GM23248 (cell line): ENCODE results near the gene PARD6B. TPM values are rescaled to one million over a fixed set of nuclear protein-coding genes. Genes with fewer than 3 reads are reported as not detected.

ENCODE experiments used
- DNase-seq: peaks from one replicate; pipeline ENCODE4 v3.0.0-alpha.2; 2015
- H2AFZ ChIP-seq: fragments of 200-600 bp; sonication (generic); 2 replicates; pipeline ENCODE4 v1.6.1; 2016; ENCODE audit warnings: antibody characterized with exemption
- H3F3A ChIP-seq: fragments of 200-600 bp; sonication (generic); 2 replicates; pipeline ENCODE4 v1.6.1; 2016; ENCODE audit warnings: mild to moderate bottlenecking, antibody characterized with exemption, mixed run types; ENCODE audit not compliant: insufficient read depth
- H3K27ac ChIP-seq: fragments of 200-600 bp; sonication (generic); 2 replicates; pipeline ENCODE4 v1.5.1; 2016; ENCODE audit warnings: mild to moderate bottlenecking
- H3K27me3 ChIP-seq: fragments of 200-600 bp; sonication (generic); replicated peaks from 2 replicates; pipeline ENCODE4 v1.6.1; 2016; ENCODE audit warnings: mild to moderate bottlenecking; ENCODE audit not compliant: insufficient read depth
- H3K36me3 ChIP-seq: fragments of 200-600 bp; sonication (generic); 2 replicates; pipeline ENCODE4 v1.6.1; 2016; ENCODE audit warnings: low read depth, mild to moderate bottlenecking
- H3K4me1 ChIP-seq: fragments of 200-600 bp; sonication (generic); 2 replicates; pipeline ENCODE4 v1.6.1; 2016; ENCODE audit warnings: mild to moderate bottlenecking; ENCODE audit not compliant: insufficient read depth
- H3K4me2 ChIP-seq: fragments of 200-600 bp; sonication (generic); one replicate; pipeline ENCODE4 v1.6.1; 2016; ENCODE audit warnings: mild to moderate bottlenecking; ENCODE audit not compliant: unreplicated experiment
- H3K4me3 ChIP-seq: fragments of 200-600 bp; sonication (generic); 2 replicates; pipeline ENCODE4 v1.5.1; 2016; ENCODE audit warnings: mild to moderate bottlenecking
- H3K79me2 ChIP-seq: fragments of 200-600 bp; sonication (generic); 2 replicates; pipeline ENCODE4 v1.6.1; 2016; ENCODE audit warnings: mild to moderate bottlenecking; ENCODE audit not compliant: insufficient read depth
- H3K9ac ChIP-seq: fragments of 200-600 bp; sonication (generic); 2 replicates; pipeline ENCODE4 v1.6.1; 2016; ENCODE audit warnings: mild to moderate bottlenecking
- H3K9me2 ChIP-seq: fragments of 200-600 bp; sonication (generic); 2 replicates; pipeline ENCODE4 v1.6.1; 2016; ENCODE audit warnings: mixed run types, mild to moderate bottlenecking, moderate library complexity; ENCODE audit not compliant: insufficient read depth
- H3K9me3 ChIP-seq: fragments of 200-600 bp; sonication (generic); one replicate; pipeline ENCODE4 v1.6.1; 2017; ENCODE audit warnings: low read depth
- H4K20me1 ChIP-seq: fragments of 200-600 bp; sonication (generic); 2 replicates; pipeline ENCODE4 v1.6.0; 2016; ENCODE audit not compliant: insufficient read depth
- EZH2 ChIP-seq: fragments of 200-600 bp; sonication (generic); IDR thresholded peaks from 2 replicates; pipeline ENCODE4 v1.6.1; 2018; ENCODE audit warnings: antibody characterized with exemption, mild to moderate bottlenecking; ENCODE audit not compliant: insufficient read depth, poor library complexity, severe bottlenecking
- EZH2phosphoT487 ChIP-seq: fragments of 200-600 bp; sonication (generic); IDR thresholded peaks from 2 replicates; pipeline ENCODE4 v1.6.1; 2018; ENCODE audit warnings: antibody characterized with exemption, moderate library complexity, mild to moderate bottlenecking, low read depth; ENCODE audit not compliant: insufficient read depth
- WGBS, 2 experiments: methylation state at CpG; one replicate each; pipeline ENCODE4 v1.1.6; 2015 to 2017; ENCODE audit warnings: low lambda C conversion rate in 2 of 2, low coverage in 1 of 2; ENCODE audit errors: missing lambda C conversion rate in 2 of 2; 5-methylcytosine and 5-hydroxymethylcytosine counted together
- in situ Hi-C: fragments of 300-500 bp; cut with MboI; formaldehyde crosslinking; loops from 2 replicates; pipeline ENCODE4 v1.15.0; 2020
- polyA plus RNA-seq: library from polyadenylated mRNA; unstranded; fragments of >200 nt; fragmentation: Nextera tagmentation; extraction: Ambion mirVana; gene quantifications from 2 replicates; pipeline ENCODE4 v1.2.1, GENCODE V29; 2016
- total RNA-seq: library from RNA; depleted of rRNA; stranded (reverse); fragments of >200 nt; shearing (Covaris generic); gene quantifications from 2 replicates; pipeline ENCODE4 v1.2.3, GENCODE V29; 2014

The PARD6B gene
- total and polyA plus RNA-seq, 2 experiments from 2014 or later: 0.16 TPM; not detected in 1

- Histone ChIP-seq H3K36me3 (no peaks in the 10 kb centered on the region), H3K27ac (no peak overlapping the region), H2AFZ (no peak overlapping the region), H3K4me1 (no peaks in the 10 kb centered on the region), H3K79me2 (peaks cover 5% of the 10 kb centered on the region), H3K4me3 (no peak overlapping the region), H3K27me3 (no peaks in the 10 kb centered on the region), H3K9me3 (no peaks in the 10 kb centered on the region), H3K4me2 (no peak overlapping the region), H3F3A (no peaks in the 10 kb centered on the region), H4K20me1 (no peaks in the 10 kb centered on the region), H3K9ac (no peak overlapping the region), H3K9me2 (no peaks in the 10 kb centered on the region)
- in situ Hi-C loops: loop anchor here (25.0 kb wide), 1 partner anchor 511 kb away; no protein-coding TSS in a partner anchor
- DNase-seq: no peak
- no peak for TF ChIP-seq EZH2phosphoT487
- no peak for TF ChIP-seq EZH2
- WGBS, 2 experiments: 81 to 88% methylated on average over 4 to 5 of the region's 5 CpGs
Measured at GRCh38 chr20:50801747-50802125, 70.4 kb downstream of the PARD6B start.

- Histone ChIP-seq H3K4me3 (no peak overlapping the region), H3K9ac (no peak overlapping the region), H3K27ac (no peak overlapping the region), H4K20me1 (no peaks in the 10 kb centered on the region), H3K79me2 (no peaks in the 10 kb centered on the region; the same call in 1 of the 2 replicates), H2AFZ (no peak overlapping the region), H3K9me3 (no peaks in the 10 kb centered on the region), H3K4me1 (no peaks in the 10 kb centered on the region), H3K36me3 (no peaks in the 10 kb centered on the region), H3K27me3 (no peaks in the 10 kb centered on the region), H3K9me2 (no peaks in the 10 kb centered on the region), H3K4me2 (no peak overlapping the region), H3F3A (no peaks in the 10 kb centered on the region)
- in situ Hi-C loops: loop anchor here (25.0 kb wide), 1 partner anchor 510 kb away; no protein-coding TSS in a partner anchor
- 97 to 99% methylated on average over 8 of the region's 8 CpGs for WGBS, 2 experiments
- TF ChIP-seq EZH2phosphoT487 (no peak), EZH2 (no peak)
- no peak for DNase-seq
Measured at GRCh38 chr20:50802289-50802688, 70.9 kb downstream of the PARD6B start.

- DNase-seq: no peak
- Histone ChIP-seq H3K4me3 (no peak overlapping the region), H3K9ac (no peak overlapping the region), H4K20me1 (no peaks in the 10 kb centered on the region), H3K79me2 (no peaks in the 10 kb centered on the region), H2AFZ (no peak overlapping the region), H3K4me1 (no peaks in the 10 kb centered on the region), H3K9me2 (no peaks in the 10 kb centered on the region), H3K36me3 (no peaks in the 10 kb centered on the region), H3K27ac (no peak overlapping the region), H3F3A (no peaks in the 10 kb centered on the region), H3K27me3 (no peaks in the 10 kb centered on the region), H3K4me2 (no peak overlapping the region), H3K9me3 (no peaks in the 10 kb centered on the region)
- TF ChIP-seq EZH2: no peak
- no peak for TF ChIP-seq EZH2phosphoT487
- in situ Hi-C loops: loop anchor here (25.0 kb wide), 1 partner anchor 508 kb away; no protein-coding TSS in a partner anchor
- 80 to 83% methylated on average over 11 of the region's 11 CpGs for WGBS, 2 experiments
Measured at GRCh38 chr20:50804437-50805348, 73.3 kb downstream of the PARD6B start.

GRCh38 chr20:50805349-50805684 is 73.9 kb downstream of the PARD6B start:
- Histone ChIP-seq H3K9ac (no peak overlapping the region), H4K20me1 (no peaks in the 10 kb centered on the region), H3K4me3 (no peak overlapping the region), H3K36me3 (no peaks in the 10 kb centered on the region), H3F3A (no peaks in the 10 kb centered on the region), H3K4me1 (no peaks in the 10 kb centered on the region), H3K9me3 (no peaks in the 10 kb centered on the region), H3K27me3 (no peaks in the 10 kb centered on the region), H3K27ac (no peak overlapping the region), H2AFZ (no peak overlapping the region), H3K4me2 (no peak overlapping the region), H3K9me2 (no peaks in the 10 kb centered on the region), H3K79me2 (no peaks in the 10 kb centered on the region)
- DNase-seq: no peak
- WGBS, 2 experiments: 91 to 100% methylated on average over 1 of the region's 1 CpG
- in situ Hi-C loops: loop anchor here (25.0 kb wide), 1 partner anchor 507 kb away; no protein-coding TSS in a partner anchor
- TF ChIP-seq EZH2phosphoT487 (no peak), EZH2 (no peak)
